CD14-positive monocyte (primary cell): ENCODE data around the gene PPP1R16B. TPM values are rescaled to one million over a fixed set of nuclear protein-coding genes. Genes with fewer than 3 reads are reported as not detected.

ENCODE experiments used
- DNase-seq, 3 donors: peaks; one replicate each; pipeline ENCODE4 v3.0.0-alpha.2; 2011 to 2022
- H2AFZ ChIP-seq: 2 replicates; pipeline ENCODE4 v1.6.0; 2012; ENCODE audit warnings: mild to moderate bottlenecking, low read depth, low read length, inconsistent platforms; ENCODE audit not compliant: insufficient read depth, poor library complexity, severe bottlenecking
- H3K27ac ChIP-seq, 2 donors: 1 replicate in 1 of 2; 2 replicates in 1 of 2; pipeline ENCODE4 v1.5.1; 2012 to 2013; ENCODE audit warnings: low read length in 2 of 2, control low read depth in 1 of 2, inconsistent platforms in 1 of 2, low read depth in 1 of 2, mild to moderate bottlenecking in 1 of 2
- H3K27me3 ChIP-seq, 2 donors: one replicate each; pipeline versions ENCODE4 v1.6.0 to v1.6.1; 2011 to 2013; ENCODE audit warnings: low read length in 2 of 2; ENCODE audit not compliant: control insufficient read depth in 2 of 2, insufficient read depth in 2 of 2
- H3K36me3 ChIP-seq, 2 donors: replicated peaks in 1 of 2; 1 replicate in 1 of 2; 2 replicates in 1 of 2; pipeline versions ENCODE4 v1.5.1 to v1.6.1; 2012 to 2013; ENCODE audit warnings: low read length in 2 of 2, control low read depth in 1 of 2, inconsistent platforms in 1 of 2, mild to moderate bottlenecking in 1 of 2; ENCODE audit not compliant: insufficient read depth in 2 of 2, control insufficient read depth in 1 of 2
- H3K4me1 ChIP-seq, 2 donors: 1 replicate in 1 of 2; 2 replicates in 1 of 2; pipeline versions ENCODE4 v1.5.1 to v1.6.1; 2012 to 2013; ENCODE audit warnings: low read length in 2 of 2, control low read depth in 1 of 2, inconsistent platforms in 1 of 2, mild to moderate bottlenecking in 1 of 2, moderate library complexity in 1 of 2; ENCODE audit not compliant: insufficient read depth in 2 of 2, control insufficient read depth in 1 of 2
- H3K4me2 ChIP-seq: replicated peaks from 2 replicates; pipeline ENCODE3; 2012; ENCODE audit warnings: low read length, moderate library complexity, mild to moderate bottlenecking; ENCODE audit not compliant: poor library complexity, severe bottlenecking; ENCODE audit errors: extremely low read depth
- H3K4me3 ChIP-seq, 3 experiments: fragments of 200-600 bp in 1 of 3; sonication (generic) in 1 of 3; replicated peaks in 1 of 3; 1 replicate in 2 of 3; 2 replicates in 1 of 3; pipeline ENCODE4 v1.5.1; 2011 to 2013; ENCODE audit warnings: low read length in 3 of 3, mild to moderate bottlenecking in 3 of 3, control low read depth in 2 of 3, low read depth in 2 of 3, inconsistent platforms in 1 of 3, moderate library complexity in 1 of 3
- H3K79me2 ChIP-seq: 2 replicates; pipeline ENCODE4 v1.6.0; 2012; ENCODE audit warnings: mild to moderate bottlenecking, control low read depth, inconsistent platforms, low read length, moderate library complexity; ENCODE audit not compliant: insufficient read depth
- H3K9ac ChIP-seq: 2 replicates; pipeline ENCODE4 v1.6.0; 2017; ENCODE audit warnings: low read length, mild to moderate bottlenecking; ENCODE audit not compliant: insufficient read depth, poor library complexity, severe bottlenecking
- H3K9me3 ChIP-seq, 2 donors: replicated peaks in 1 of 2; 1 replicate in 1 of 2; 2 replicates in 1 of 2; pipeline versions ENCODE4 v1.5.1 to v1.6.1; 2012 to 2013; ENCODE audit warnings: low read length in 2 of 2, control low read depth in 1 of 2; ENCODE audit not compliant: control insufficient read depth in 1 of 2, insufficient read depth in 1 of 2
- H4K20me1 ChIP-seq: 2 replicates; pipeline ENCODE4 v1.6.0; 2012; ENCODE audit warnings: mild to moderate bottlenecking, low read length, control low read depth, moderate library complexity; ENCODE audit not compliant: insufficient read depth
- H3K27ac Mint-ChIP-seq, 7 donors: one replicate each; pipeline ENCODE4 v1.8.0; 2020; ENCODE audit warnings: mild to moderate bottlenecking in 7 of 7, mixed read lengths in 7 of 7, moderate library complexity in 6 of 7, inconsistent platforms in 2 of 7
- H3K27me3 Mint-ChIP-seq, 3 donors: one replicate each; pipeline ENCODE4 v1.8.0; 2021 to 2022; ENCODE audit warnings: low read depth in 3 of 3, mild to moderate bottlenecking in 3 of 3, mixed read lengths in 3 of 3, moderate library complexity in 3 of 3, inconsistent platforms in 1 of 3
- H3K36me3 Mint-ChIP-seq, 2 donors: one replicate each; pipeline ENCODE4 v1.8.0; 2020; ENCODE audit warnings: mixed read lengths in 2 of 2, inconsistent platforms in 1 of 2, mild to moderate bottlenecking in 1 of 2
- H3K4me1 Mint-ChIP-seq: one replicate; pipeline ENCODE4 v1.8.0; 2020; ENCODE audit warnings: mild to moderate bottlenecking, mixed read lengths
- H3K4me3 Mint-ChIP-seq, 2 donors: one replicate each; pipeline ENCODE4 v1.8.0; 2020; ENCODE audit warnings: mild to moderate bottlenecking in 2 of 2, mixed read lengths in 2 of 2, moderate library complexity in 1 of 2
- H3K9me3 Mint-ChIP-seq, 7 donors: one replicate each; pipeline ENCODE4 v1.8.0; 2020 to 2022; ENCODE audit warnings: mixed read lengths in 7 of 7, mild to moderate bottlenecking in 6 of 7, moderate library complexity in 6 of 7, inconsistent platforms in 2 of 7
- CTCF ChIP-seq: fragments of 200-600 bp; IDR thresholded peaks from one replicate; pipeline ENCODE4 v1.8.0; 2022; ENCODE audit warnings: antibody characterized with exemption, mild to moderate bottlenecking
- WGBS: methylation state at CpG from one replicate; pipeline ENCODE4 v1.1.5; 2013; ENCODE audit warnings: missing lambda C conversion rate; ENCODE audit not compliant: insufficient coverage; 5-methylcytosine and 5-hydroxymethylcytosine counted together
- intact Hi-C, 2 donors: fragments of 100-400 bp; cut with micrococcal nuclease; formaldehyde crosslinking; loops; one replicate each; pipeline versions ENCODE4 v1.15.0 to v1.15.1; 2023
- polyA plus RNA-seq, 3 donors: library from polyadenylated mRNA; depleted of rRNA in 1 of 3; unstranded in 2 of 3; stranded (reverse) in 1 of 3; fragments of 300-500 nt in 2 of 3; fragments of >200 nt in 1 of 3; fragmentation: Illumina TruSeq in 2 of 3; gene quantifications; 1 replicate in 2 of 3; 2 replicates in 1 of 3; pipeline ENCODE4 v1.2.3, GENCODE V29; 2012 to 2021

PPP1R16B gene
- polyA plus RNA-seq, 3 donors: 1.1 to 4.4 (median 1.4) TPM

- H3K27ac ChIP-seq: no peak overlapping the region
- H3K27me3 Mint-ChIP-seq: peaks cover 0 to 9% (median 2%) of the 10 kb centered on the region in 3 donors
- H3K36me3 Mint-ChIP-seq: peaks cover 0 to 20% of the 10 kb centered on the region in 2 donors
- H3K4me1 ChIP-seq: no peaks in the 10 kb centered on the region
- no peak overlapping the region for H3K9ac ChIP-seq
- no peak overlapping the region for H3K4me2 ChIP-seq
- H3K4me1 Mint-ChIP-seq: peaks cover 8% of the 10 kb centered on the region
- peak overlapping the region in 3 of 7 donors; percentile 38 to 61 (median 54) for H3K27ac Mint-ChIP-seq
- peak; percentile 67 for TF ChIP-seq CTCF
- H2AFZ ChIP-seq: no peak overlapping the region
- H3K79me2 ChIP-seq: no peaks in the 10 kb centered on the region
- H3K9me3 ChIP-seq: no peaks in the 10 kb centered on the region
- H3K9me3 Mint-ChIP-seq: peaks cover 0 to 4% (median 3%) of the 10 kb centered on the region in 7 donors
- WGBS: 64% methylated on average over 22 of the region's 30 CpGs
- no peak overlapping the region for H3K4me3 ChIP-seq
- intact Hi-C loops: loop anchor here (5.0 to 10.0 kb wide), 2 partner anchors 89 to 247 kb away; partner anchors contain the start of gene PPP1R16B (in 1 of the 2)
- H3K36me3 ChIP-seq: peaks cover 0 to 6% of the 10 kb centered on the region in 2 donors
- H3K4me3 Mint-ChIP-seq: peak overlapping the region in 1 of 2 donors; percentile 2
- DNase-seq: no peak
- no peaks in the 10 kb centered on the region for H4K20me1 ChIP-seq
- no peaks in the 10 kb centered on the region for H3K27me3 ChIP-seq
Observed at GRCh38 chr20:38894091-38894847, 88.8 kb downstream of the PPP1R16B start.

GRCh38 chr20:38895098-38895949 is 89.8 kb downstream of the PPP1R16B start:
- Histone ChIP-seq H3K4me2 (no peak overlapping the region), H3K4me3 (no peak overlapping the region), H3K9ac (no peak overlapping the region), H3K36me3 (peaks cover 0 to 7% of the 10 kb centered on the region in 2 donors), H4K20me1 (no peaks in the 10 kb centered on the region), H3K27me3 (no peaks in the 10 kb centered on the region), H3K9me3 (no peaks in the 10 kb centered on the region), H3K4me1 (no peaks in the 10 kb centered on the region), H2AFZ (no peak overlapping the region), H3K79me2 (no peaks in the 10 kb centered on the region), H3K27ac (no peak overlapping the region)
- H3K27me3 Mint-ChIP-seq: peaks cover 0 to 9% (median 2%) of the 10 kb centered on the region in 3 donors
- H3K4me1 Mint-ChIP-seq: peaks cover 8% of the 10 kb centered on the region
- TF ChIP-seq CTCF: no peak
- H3K4me3 Mint-ChIP-seq: no peak overlapping the region
- H3K9me3 Mint-ChIP-seq: peaks cover 0 to 4% (median 3%) of the 10 kb centered on the region in 7 donors
- 88% methylated on average over 8 of the region's 9 CpGs for WGBS
- no peak overlapping the region for H3K27ac Mint-ChIP-seq
- no peak for DNase-seq
- H3K36me3 Mint-ChIP-seq: peaks cover 0 to 20% of the 10 kb centered on the region in 2 donors
- intact Hi-C loops: loop anchor here in 1 of 2 donors (10.0 kb wide), 1 partner anchor 91 kb away; the partner anchor contains the start of gene PPP1R16B
